Activated CD4-positive, alpha-beta T cell treated with anti-CD3 and anti-CD28 coated beads for 24 hours (primary cell): ENCODE measurements around the gene PSMB2.
"Not testable (repeated sequence)": the region's sequence is repeated elsewhere in the genome, so short reads cannot be mapped to it uniquely, and the experiment has no call there.

Source experiments
- DNase-seq, 2 donors: peaks; one replicate each; pipeline ENCODE4 v3.0.0-alpha.2; 2020; ENCODE audit warnings: low read depth in 2 of 2

Gene PSMB2

GRCh38 chr1:35641233-35641866 is at the start of gene PSMB2:
TSS of gene PSMB2 (minus strand) at chr1:35641526. CDS start at chr1:35641432, 94 bp downstream.
- peak; percentile 94 to 98 for DNase-seq

- DNase-seq: no peak
Measured at GRCh38 chr1:35691080-35691479, 49.8 kb upstream of the PSMB2 start.

- not testable (repeated sequence) for DNase-seq
Measured at GRCh38 chr1:35690103-35690502, 48.8 kb upstream of the PSMB2 start.

DNA sequence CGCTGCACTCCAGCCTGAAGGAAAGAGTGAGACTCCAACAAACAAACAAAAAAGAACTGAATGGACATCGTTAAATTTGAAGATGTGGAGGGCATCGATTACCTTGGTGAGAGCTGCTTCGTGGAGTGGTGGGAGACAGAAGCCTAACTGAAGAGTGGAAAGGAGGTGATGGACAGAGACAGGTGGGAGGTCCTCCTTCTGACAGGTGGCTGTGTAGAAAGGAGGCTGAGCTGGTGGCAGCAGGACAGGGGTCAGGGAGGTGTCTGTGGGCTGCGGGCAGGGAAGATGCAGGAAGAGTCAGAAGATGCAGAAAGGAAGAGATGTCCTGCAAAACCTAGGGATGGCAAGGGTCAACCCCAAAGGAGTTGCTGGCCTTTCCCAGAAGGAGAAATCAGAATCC is 46.8 kb upstream of the PSMB2 start:
- no peak for DNase-seq

DNA sequence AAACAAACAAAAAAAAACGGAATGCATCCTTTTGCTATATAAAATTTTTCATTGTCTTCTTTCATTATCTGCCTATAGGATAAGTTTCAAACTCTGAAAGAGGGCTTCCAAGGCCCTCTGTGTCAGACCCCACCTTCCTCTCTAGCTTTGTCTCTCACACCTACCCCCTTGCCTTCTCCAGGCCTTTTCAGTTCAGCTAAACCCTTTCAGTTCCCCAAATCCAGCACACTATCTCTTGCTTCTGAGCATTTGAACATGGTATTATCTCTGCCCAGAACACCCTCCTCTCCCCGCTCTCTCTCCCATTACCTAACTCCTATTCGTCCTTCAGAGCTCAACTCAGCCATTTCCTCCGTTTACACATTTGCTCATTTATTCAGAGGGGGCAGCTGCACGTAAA is 41.7 kb upstream of the PSMB2 start:
- DNase-seq: no peak

GRCh38 chr1:35680271-35680670 is 38.9 kb upstream of the PSMB2 start:
- no peak for DNase-seq

- no peak for DNase-seq
Measured at GRCh38 chr1:35675773-35676172, 34.4 kb upstream of the PSMB2 start.

DNA sequence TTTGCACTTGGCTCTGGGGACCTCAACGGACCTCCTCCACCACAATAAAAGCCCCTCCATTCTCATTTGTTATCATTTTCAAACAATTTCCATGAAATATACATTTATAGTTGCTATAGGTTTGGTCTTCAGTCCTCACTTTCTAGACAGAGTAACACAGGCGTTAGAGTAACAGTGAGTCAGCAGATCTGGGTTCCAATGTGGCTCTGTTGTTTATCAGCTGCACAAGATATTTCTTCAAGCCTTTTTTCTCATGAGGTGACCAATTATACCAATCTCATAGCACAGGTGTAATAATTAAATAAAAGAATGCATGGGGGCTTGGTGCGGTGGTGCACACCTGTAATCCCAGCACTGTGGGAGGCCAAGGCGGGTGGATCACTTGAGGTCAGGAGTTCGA is 32.8 kb upstream of the PSMB2 start:
- DNase-seq: no peak

DNA sequence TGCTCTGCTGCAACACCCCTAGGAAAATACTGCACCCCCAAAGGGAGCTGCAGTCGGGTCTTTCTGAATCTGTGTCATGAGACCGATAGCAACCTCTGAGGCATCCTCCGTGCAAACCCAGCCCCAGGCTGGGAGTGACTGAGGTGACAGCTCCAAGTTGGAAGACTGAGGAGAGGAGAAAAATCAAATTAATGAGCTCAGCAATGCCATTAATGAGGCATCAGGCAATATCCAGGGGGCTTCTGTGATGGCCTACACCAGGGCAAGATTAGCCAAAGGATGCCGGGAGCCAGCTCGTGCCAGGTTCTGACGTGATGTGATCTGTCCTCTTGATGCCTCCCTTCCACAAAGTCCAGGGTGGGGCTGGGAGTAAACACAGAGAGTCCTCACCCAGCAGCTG is 30.8 kb upstream of the PSMB2 start:
- DNase-seq: no peak

GRCh38 chr1:35668506-35668905 is 27.2 kb upstream of the PSMB2 start:
- DNase-seq: no peak

GRCh38 chr1:35666916-35667315 is 25.6 kb upstream of the PSMB2 start:
- no peak for DNase-seq

DNA sequence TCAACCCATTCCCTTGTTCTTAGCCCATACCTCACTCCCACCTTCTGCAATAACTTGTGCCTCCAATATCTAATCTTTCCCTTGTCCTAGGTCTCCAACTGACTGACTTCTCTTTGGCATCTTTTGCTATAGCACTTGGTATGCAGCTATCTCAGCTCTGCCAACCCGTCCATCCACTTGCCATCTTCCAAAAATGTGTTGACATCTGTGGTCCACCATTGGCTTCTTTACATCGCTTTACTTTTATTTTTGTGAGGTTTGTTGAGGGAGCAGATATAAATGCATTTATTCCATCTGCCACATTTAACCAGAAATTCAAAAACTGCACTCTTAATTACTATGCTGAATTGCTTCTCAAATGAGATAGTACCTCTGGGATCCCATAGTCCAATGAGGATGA is 24.9 kb upstream of the PSMB2 start:
- no peak for DNase-seq

DNA sequence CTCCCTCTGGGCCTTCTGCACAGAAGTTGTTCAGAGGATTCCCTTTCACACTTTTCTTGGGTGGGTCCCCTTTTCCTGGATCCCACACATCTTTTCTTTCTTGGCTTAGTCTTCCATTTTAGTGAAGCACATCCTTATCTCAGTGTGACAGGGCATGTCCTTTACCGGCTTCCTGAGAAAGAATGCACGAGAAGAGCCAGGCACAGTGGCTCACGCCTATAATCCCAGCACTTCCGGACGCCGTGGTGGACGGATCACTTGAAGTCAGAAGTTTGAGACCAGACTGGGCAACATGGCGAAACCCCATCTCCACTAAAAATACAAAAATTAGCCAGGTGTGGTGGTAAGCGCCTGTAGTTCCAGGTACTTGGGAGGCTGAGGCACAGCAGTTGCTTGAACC is 22.1 kb upstream of the PSMB2 start:
- no peak for DNase-seq

DNA sequence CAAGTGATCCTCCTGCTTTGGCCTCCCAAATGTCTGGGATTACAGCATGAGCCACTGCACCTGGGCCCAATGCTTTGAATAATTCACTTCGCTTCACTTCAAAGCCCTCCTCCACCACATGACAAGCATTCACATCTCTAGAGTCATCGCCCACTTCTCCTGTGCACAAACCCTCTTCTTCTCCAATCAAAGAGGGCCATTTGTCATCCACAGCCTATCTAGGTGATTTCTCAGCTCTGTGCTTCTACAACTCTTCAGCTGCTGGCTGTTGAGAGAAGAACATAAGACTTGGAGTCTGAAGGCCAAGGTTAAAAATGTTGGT is 20.1 kb upstream of the PSMB2 start:
- no peak for DNase-seq

- no peak for DNase-seq
Measured at GRCh38 chr1:35660581-35661473, 19.5 kb upstream of the PSMB2 start.

DNA sequence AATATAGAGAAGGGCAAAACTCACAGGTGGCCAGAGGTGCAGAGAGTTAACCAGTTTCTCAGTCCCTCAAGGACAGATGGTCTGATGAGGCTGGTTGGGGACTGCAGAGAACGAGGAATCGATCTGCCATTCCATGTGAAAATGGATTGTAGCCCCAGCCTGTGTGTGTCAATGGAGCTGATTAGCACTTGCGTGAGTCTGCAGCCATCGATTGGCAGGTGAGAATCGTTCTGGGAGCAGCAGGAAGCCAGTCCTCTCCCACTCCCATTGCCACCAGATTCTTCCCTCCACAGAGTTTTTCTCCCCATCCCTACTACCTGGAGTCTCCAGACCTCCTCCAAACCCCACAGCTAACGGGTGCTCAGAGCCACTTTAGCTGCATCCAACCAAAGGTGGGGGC is 18.3 kb upstream of the PSMB2 start:
- no peak for DNase-seq

- DNase-seq: no peak
Measured at GRCh38 chr1:35657851-35658250, 16.5 kb upstream of the PSMB2 start.

DNA sequence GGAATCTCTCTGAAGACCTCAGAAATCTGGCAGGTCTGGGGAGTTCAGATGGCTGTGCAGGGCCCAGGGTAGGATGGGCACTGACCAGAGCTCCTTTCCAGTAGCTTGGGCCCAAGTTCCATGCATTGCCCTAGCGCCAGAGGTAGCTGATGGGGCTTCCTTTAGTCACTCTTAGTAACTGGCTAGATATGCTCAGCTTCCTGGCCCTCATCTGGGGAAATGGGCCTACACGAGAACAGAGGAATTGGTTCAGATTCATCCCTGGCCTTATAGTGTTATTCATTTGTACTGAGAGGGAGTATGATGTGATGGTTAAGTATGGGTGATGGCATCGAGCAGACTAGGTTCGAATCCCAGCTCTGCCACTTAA is 15.5 kb upstream of the PSMB2 start:
- DNase-seq: no peak

DNA sequence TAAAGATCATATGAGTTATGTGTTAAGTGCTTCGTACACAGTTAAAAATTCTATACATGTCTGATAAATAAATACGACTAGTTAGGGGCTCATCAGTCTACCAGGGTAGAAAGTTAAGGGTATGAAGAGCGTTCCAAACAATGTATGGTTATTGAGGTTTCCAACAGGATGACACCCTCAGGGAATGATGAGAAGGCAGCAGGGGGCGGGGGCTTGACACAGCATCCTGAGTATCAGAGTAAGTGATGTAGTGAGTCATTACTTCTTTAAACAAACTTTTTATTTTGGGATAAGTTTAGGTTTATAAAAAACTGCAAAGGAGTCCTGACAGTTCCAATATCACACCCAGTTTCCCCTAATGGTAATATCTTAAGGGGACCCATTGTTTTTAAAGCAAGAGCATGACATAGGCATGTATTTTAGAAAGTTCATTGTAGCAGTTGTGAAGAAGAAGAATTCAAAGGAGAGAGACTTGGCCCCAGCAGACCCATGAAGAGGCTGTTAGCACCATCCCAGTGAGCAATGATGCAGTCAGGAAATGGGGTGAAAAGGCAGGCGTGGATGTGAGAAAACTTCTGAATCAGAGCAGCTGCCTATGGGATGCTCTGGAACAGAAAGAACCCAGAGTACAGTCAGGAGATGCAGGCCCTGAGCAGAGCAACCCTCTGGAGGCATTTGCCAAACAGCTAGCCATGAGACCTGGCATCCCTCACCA is 15.0 kb upstream of the PSMB2 start:
- DNase-seq: no peak

- DNase-seq: no peak
Measured at GRCh38 chr1:35655196-35655595, 13.9 kb upstream of the PSMB2 start.

- no peak for DNase-seq
Measured at GRCh38 chr1:35650416-35650815, 9.1 kb upstream of the PSMB2 start.

GRCh38 chr1:35646043-35646442 is 4.7 kb upstream of the PSMB2 start:
- DNase-seq: no peak

DNA sequence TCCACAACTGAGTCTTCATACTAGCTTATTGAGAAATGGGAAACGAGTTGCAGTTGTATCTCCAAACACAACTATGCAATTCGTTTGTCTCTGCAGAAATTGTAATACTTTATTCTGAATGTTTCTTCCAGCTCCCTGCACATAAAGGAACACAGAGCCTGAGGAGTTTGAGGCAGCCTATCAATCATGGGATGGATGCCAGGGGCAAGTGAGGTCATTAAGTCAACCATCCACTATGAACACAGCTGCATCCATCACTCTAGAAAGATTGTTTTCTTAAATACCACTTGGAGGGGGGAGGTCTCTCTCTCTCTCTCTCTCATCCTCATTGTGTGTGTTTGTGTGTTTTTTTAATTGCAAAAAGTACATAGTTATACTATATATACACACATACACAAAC is 2.9 kb upstream of the PSMB2 start:
- DNase-seq: no peak
